Right forelimb (tissue), 1 donor: ENCODE measurements around the gene CADM2.

Source experiments
- DNase-seq: peaks from one replicate; pipeline ENCODE4 v3.0.0-alpha.2; 2018

CADM2 gene

DNA sequence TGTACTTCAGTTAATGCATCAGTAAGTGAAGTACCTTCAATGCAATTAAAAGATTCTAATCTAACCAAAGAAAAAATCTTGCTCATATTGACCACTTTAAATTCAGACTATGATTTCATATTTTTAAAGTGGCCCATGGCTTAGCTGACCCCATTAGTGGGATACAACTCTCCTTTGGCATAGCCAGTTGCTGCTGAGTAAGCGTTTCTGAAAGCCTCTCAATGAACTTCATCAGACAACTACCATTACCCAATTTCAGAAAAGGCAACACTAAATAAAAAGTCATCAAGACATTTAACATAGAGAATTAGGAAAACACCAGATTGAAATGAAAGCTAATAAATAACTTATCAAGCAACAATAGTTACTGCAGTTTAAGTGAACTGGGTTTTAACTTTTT, 27.0 kb downstream of the CADM2 start:
- no peak for DNase-seq

DNA sequence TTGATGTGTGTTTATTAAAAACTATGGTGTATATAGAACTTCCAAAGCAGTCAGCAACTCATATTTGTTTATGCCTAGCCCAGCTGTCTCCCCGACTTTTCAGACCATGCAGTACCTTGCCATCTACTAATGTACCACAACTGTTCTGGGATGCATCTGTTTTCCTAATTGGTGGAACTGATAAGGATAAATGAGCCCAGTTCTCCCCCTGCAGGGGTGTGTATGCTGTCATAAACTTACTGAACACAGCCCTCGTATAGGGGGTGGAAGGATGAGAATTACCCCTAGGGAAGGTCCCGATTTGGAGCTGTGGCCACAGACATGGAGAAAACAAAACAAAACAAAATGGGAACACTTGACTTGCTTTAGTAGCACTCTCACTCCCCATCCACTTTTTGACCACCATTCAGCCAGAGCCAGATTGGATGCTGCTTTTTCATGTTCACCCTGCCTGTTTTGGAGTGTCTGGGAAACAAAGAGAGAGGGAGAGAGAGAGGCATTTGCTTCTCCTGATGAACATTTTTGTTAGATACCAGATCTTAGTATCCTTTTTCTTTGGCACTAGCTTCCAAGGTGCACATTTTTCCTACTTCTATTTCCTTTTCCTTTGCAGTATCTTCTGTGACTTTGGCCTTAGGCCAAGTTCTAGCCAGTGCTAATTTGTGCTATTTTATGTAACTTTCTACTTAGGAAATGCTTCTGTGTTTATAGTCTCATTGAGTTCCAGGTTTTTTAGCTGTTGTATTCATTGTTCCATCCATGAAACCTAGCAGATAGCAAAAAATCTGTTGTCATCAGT, 29.1 kb downstream of the CADM2 start:
- DNase-seq = no peak

DNA sequence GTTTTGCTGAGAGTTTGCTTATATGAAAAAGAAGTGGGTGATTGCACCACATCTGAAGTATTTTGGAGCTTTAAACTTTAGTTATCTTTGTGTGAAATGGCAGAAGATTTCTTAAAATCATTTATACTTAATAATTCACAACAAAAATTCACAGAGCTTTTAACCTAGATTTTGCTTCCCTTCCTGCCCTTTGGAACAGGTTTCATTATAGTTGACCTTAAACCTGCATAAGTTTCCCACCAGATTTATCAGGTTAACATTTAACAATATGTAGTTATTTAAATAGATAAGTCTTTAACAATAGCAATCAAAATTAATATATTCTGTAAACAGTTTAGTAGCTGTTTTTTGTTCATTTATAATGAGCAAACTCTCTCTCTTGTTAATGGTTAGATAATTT, 30.3 kb downstream of the CADM2 start:
- no peak for DNase-seq

DNA sequence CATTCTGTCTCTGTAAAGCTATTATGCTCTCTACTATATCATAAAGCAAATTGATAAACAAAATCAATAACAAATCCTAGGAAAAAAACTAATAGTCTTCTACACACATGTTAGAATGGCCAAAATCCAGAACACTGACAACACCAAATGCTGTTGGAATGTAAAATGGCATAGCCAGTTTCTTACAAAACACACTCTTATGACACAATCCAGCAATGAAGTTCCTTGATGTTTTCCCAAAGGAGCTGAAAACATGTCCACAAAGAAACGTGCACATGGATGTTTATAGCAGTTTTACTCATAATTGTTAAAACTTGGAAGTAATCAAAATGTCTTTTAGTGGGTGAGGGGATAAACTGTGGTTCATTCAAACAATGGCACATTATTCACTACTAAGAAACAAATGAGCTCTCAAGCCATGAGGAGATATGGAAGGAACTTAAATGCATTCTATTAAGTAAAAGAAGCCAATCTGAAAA, 32.7 kb downstream of the CADM2 start:
- no peak for DNase-seq

DNA sequence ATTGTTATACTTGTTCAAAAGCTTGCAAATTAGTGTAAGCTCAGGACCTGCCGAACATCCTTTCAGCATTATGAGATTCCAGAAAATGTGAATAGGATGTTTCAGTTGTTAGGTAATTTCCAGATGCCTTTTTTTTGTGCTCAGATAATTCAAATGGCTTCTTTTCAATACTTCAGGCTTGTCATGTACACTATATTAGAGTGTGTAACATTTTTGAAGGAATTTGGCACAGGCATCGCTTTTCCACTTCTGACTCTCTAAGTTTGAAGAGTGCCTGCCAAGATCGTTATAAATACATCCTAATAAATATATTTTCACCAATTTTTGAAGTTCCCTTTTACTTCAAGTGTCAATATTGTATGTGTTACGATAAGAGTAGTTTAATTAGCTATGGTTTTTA, 35.2 kb downstream of the CADM2 start:
- DNase-seq = no peak

DNA sequence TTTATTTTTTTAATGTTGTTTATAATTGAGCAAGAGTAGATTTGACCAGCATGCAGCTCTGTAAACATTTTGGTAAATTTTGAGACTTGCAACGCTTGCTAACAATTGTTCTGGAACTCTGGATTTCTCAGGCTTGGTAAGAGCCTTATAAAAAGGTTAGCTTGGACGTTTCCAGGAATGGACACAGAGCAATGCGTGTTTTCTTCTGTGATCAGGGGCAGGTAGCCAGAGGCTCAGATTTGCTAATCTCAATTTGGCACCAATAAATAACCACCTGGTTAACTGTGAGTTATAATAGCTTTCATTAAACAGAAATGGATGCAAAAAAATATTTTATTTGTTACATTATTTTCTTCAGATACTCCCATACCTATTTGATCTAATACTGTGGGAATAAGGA, 39.8 kb downstream of the CADM2 start:
- DNase-seq = no peak

DNA sequence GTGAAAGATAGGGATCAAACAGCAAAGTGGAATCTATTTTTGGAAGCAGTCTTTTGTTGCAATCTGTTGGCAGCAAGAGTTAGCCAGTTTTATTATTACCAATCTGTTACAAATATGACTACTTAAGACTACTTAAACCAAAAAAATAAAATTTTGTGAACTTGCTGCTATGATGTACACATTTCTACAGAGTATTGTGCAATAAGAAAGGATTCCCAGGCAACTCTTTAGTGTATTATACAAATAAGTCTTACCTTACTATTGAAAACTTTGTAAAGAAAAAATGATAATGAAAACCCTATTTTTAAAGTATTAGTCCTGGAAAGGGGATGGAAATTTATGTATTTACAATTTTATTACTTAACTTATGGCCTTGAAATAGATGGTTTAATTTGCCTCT, 44.7 kb downstream of the CADM2 start:
- DNase-seq = no peak

DNA sequence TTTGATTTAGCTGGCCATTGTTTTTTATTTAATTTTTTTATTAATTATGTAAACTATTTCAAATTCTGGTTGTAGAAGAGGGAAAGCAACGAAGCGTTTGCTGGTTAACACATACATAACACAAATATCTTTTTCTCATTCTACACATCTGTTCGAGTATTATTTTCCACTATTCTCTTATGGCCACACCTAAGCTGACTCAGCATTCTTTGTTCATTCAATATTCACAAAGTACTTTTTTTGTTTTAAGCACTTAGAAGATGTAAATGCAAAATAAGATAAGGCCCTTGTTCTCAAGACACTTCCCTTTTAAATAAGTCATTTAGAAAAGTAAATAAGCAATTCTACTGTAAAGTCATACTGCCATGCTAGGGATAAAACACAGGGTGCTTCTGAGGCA, 45.4 kb downstream of the CADM2 start:
- DNase-seq = no peak

DNA sequence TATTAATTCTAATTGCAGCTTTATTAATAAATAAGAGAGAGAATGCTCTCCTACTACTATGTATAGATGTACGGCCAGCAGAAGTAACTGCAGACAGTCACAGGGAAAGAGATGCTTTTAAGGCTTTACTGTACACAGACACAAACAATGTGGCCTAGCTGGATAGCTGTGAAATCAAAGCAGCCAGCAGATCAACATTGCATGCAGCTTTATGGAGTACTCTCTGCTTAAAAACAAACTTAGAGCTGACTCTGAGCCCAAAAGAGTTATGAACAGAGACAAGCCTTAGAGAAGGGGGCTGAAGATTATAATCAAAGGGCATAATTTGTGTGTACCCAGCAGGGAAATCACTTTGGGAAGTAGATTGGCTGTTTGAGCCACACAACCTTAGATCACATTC, 47.2 kb downstream of the CADM2 start:
- DNase-seq = no peak

DNA sequence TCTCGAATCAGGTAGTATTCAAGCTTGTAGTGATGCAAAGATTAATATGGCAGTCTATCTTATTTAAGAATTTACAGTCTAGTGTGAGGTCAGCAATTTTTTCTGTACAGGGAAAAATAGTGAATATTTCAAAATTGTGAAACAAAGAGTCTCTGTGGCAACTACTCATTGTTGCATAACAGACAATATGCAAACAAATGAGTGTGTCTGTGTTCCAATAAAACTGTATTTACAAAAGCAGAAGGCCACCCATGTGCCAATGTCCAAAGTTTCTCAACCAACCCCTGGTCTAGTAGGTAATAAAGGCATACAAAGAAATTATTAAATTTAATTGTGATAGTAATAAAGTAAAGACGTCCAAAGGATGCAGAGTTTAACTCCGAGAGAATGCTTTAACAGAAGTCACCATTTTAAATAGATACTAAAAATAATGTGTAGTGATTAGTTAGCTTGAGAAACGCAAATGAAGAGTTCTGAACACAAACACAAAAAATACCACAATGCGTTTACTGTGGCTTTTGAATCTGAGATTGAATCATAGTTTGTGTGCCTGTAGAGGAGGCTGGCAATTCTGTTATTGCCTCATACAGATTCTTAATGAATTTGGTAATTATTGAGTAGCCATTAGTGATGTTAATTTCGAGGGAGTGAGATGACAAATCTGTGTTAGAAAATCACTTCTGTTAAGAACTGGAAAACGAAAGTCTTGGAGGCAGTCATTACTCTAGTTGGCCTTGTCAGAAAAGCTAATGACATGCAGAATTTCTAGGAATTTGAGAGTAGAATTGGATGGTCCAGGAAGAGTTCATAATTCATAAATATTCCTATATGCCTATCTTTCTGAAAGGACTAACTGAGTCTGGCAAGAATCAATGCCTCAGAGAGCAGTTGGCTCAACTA, 48.7 kb downstream of the CADM2 start:
- DNase-seq = no peak

DNA sequence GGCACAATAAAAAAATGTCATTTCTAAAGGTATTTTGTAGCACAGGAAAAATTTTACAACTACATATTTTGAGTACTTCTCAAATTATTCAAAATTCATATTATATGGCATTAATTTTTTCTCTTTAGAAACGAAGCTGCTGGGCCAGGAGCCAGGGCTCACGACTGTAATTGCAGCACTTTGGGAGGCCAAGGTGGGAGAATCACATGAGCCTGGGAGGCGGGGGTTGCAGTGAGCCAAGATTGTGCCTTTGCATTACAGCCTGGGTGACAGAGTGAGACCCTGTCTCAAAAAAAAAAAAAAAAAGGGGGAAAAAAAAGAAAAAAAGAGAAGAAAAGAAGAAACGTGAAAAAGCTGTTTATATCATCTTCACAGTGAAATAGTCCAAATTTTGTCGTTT, 62.0 kb downstream of the CADM2 start:
- DNase-seq = no peak

DNA sequence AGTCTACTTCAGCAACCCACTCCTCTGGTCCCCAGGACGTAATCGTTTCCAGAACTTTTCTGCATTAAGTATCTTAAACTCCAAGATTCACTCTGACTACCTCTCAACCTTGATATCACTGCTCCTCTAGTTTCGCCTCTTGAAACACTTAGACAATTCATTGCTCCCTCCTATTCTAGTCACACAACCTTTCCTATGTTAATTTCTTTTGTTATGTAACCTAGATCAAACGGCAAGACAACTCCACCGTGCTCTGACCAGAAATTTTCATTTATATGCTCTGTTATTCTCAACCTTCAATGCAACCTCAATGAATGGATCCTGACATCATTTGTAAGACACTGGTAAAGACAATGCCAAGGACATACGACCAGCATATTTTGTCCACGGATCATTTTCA, 71.3 kb downstream of the CADM2 start:
- DNase-seq = no peak

DNA sequence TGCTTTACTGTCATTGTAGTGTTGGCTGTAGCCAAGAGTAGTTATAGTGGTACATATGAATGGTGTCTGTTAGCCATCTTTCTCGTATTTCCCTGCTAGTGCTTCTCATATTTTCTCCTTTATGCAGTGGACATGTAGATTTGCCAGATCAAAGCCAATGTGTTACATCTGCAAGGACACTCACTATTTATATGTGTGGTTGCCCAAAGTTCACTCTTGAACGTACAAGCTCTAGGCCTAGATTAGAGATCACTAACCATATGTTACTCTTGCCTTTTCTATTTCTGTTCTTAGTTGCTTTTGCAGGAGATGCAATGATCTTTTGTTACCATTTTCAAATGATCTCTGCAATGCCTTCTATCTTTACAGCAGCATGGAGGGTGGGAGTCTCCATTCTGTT, 78.4 kb downstream of the CADM2 start:
- DNase-seq = no peak

DNA sequence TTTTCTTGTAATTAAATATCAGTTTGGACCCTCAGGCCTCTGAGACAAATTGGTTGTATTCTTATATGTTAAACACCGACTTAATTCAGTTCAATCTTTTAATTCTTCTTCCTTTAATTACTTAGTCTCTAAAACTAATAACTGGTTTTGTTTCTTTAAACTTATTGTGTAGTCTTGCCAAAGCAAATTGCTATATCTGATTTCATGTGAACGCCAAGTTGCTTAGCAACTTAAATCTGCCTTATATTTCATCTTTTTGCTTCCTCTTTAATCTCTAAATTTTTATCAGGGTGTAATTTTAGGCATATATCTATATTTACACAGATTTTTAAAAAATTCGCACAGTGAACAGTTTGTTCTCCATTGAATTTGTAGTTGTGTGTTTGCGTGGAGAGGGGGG, 82.2 kb downstream of the CADM2 start:
- DNase-seq = no peak

DNA sequence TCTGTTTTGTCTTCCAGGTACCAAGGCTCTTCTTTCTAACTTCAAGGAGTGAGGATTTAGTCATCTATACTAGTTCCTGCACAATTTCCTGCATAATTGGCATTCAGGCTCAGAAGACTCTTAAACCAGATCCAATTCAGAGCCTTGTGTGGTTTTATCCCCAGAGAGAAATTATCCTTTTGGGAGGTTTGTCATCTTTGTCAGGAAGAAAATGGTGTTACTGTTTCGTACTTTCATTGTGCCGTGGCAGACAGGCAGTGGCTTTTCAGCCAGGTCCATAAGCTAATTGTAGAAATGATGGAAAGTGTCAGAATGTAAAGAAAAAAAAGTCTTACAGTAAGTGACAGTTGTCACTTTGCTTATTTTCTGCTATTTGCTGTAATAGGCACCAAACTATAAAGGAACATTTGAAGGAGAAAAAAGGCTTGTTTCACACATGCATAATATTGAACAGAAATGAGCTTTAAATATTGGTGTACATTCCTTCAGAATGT, 82.8 kb downstream of the CADM2 start:
- DNase-seq = no peak

DNA sequence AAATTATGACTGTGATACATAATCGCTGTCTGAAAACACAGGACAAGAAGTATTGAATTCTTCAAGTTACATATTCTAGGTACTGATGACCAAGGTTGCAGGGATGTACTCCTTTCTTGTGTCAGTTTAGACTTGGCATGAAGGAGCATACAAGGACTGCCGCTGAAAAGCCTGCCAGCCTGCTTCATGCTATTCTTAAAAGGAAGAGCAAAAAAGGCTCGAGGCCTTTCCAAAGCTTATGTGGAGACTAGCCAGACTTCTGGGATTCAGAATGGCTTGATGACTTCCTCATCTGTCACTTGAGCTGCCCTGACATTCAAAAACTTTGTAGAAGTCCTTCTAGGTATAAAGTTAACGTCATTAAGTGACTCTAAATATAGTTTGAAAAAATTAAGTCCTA, 92.0 kb downstream of the CADM2 start:
- no peak for DNase-seq

DNA sequence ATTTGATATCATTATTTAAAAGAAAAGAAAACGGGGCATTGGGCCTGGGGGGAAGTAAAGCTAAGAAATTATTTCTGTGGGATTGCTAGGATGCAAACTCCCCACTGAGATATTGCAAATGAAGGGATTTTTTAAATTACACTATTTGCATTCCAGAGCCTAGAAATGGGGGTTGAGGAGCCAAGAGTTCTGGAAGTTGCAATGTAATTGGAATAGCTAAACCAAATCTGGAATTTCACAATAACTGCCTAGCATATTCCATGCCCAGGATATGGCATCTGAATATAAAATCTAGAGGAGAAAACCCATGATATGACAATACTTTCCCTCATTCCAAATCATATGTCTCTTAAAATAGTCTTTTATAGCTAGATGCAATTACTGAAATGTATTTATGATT, 93.0 kb downstream of the CADM2 start:
- no peak for DNase-seq

DNA sequence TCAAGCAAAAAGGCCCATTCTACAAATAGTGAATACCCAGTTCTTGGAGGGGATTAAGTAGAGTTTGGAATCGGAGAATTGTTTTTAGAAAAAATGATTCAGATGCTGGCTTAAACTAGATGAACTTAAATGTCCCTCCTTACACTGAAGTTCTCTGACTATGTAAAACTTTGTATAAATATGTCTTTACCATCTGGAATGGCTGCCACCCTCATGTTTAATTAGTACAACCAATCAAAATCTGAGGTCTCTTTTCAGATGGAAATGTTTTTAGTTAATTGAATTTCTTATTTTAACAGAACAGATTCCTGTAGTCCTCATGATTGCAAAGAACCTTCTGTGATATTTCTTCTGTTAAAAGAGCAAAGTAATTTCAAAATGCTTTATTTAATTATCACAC, 94.8 kb downstream of the CADM2 start:
- DNase-seq = no peak

DNA sequence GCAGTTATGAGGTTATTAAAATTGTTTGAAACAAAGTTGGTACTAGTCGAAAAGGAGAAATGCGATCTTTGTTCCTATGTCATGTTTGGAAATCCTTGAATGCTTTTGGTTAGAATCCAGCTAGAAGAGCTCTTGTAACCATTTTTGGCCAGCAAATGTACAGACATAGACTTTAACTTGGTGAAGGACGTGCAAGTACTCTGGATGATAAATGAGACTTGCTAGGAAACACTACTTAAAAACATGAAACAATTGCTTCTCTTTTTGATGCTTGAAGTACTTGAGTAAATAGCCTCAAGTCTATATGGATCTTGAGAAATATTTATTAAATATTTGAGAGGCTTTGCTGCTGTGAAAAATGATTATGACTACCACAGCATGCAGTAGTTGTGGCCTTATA, 95.8 kb downstream of the CADM2 start:
- no peak for DNase-seq

DNA sequence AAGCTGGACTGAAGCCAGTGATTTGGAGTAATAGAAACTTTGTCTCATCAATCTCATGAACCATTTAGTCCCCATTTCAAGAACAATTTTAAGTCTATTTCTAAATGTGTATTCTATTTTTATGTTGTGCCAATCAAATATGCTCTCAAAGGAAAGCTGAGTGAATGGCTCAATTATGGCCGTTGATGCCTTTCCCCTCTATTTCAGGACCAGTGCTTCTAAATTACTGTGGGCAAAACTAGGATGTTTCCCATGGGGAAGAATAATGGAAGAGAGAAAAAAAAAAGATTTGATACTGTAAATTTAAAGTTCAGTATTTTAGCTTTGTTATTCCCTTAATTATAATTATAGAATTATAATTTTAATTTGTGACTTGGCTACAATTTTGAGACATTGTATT, 110.1 kb downstream of the CADM2 start:
- DNase-seq = no peak

DNA sequence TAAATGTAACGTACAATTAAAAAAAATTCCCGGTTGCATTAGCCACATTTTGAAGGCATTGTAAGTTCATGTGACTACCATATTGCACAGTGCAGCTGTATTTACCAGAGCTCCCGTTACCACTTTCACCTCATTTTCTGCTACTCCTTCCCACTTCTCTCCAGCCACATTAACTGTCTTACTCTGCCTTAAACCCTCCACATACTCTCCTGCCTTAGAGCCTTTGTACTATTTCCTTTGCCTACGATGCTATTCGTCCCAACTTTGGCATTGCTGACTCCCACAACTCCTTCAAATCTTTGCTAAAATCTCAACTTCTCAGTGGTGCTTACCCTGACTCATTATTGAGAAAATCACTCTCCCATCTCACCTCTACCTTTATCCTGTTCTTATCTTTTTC, 115.2 kb downstream of the CADM2 start:
- DNase-seq = no peak

DNA sequence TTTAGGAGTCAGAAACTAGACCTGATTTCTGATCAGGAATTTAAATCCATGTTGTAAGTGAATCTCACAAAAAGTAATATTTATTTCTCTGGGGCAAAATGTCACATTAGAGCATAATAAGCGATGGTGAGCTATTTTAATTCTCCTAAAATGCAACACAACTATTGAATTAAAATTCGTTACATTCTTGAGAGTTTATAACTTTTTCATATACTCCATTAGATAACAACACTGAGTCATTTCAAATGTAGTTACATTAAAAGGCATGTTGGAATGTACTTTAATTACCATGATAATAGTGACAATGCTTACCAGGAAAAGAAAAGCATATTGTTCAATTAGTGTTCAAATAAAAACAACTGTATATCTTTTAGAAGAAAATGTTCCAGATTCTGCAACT, 116.9 kb downstream of the CADM2 start:
- DNase-seq = no peak

DNA sequence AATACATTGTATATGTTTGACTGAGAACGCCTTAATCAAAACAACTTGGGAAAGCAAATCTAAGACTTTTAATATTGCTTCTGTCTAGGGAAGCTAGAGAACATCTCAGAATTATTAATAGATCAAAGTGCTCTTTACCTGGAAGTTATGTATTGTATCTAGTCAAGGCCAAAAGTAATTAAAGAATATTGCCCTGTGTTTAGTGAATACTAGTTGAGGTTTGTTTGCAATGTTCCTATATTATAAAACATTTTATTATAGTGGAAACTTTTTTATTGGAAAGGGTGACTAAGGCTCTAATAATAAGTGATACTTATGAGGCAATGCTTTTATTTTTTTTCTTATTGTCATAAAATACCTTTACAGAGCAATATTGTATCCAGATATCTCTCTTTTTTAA, 118.2 kb downstream of the CADM2 start:
- DNase-seq = no peak
